Neural crest cell (in vitro differentiated cells): ENCODE results near the gene PYGM. TPM values are rescaled to one million over a fixed set of nuclear protein-coding genes. Genes with fewer than 3 reads are reported as not detected.
A peak's percentile ranks its signal among the peaks of the same experiment; 100 is the strongest.

ENCODE experiments used
- DNase-seq: peaks from one replicate; pipeline ENCODE4 v3.0.0; 2021; ENCODE audit warnings: low read depth, mixed read lengths, low spot score
- H3K27ac Mint-ChIP-seq: one replicate; pipeline ENCODE4 v1.8.0; 2021; ENCODE audit warnings: mild to moderate bottlenecking, mixed read lengths; ENCODE audit not compliant: unreplicated experiment
- H3K27me3 Mint-ChIP-seq: 2 replicates; pipeline ENCODE4 v1.8.0; 2021; ENCODE audit warnings: low read depth, mild to moderate bottlenecking, mixed read lengths
- H3K36me3 Mint-ChIP-seq: 2 replicates; pipeline ENCODE4 v1.8.0; 2021; ENCODE audit warnings: low read depth, mild to moderate bottlenecking, mixed read lengths
- H3K4me1 Mint-ChIP-seq: 2 replicates; pipeline ENCODE4 v1.8.0; 2021; ENCODE audit warnings: mixed read lengths
- H3K4me3 Mint-ChIP-seq: one replicate; pipeline ENCODE4 v1.8.0; 2021; ENCODE audit warnings: mild to moderate bottlenecking, mixed read lengths
- H3K9me3 Mint-ChIP-seq: 2 replicates; pipeline ENCODE4 v1.8.0; 2021; ENCODE audit warnings: mixed read lengths
- CTCF ChIP-seq: fragments of 200-600 bp; sonication (generic); conservative IDR thresholded peaks from 2 replicates; pipeline ENCODE4 v1.5.0; 2021; ENCODE audit warnings: antibody characterized with exemption, mild to moderate bottlenecking
- total RNA-seq: library from RNA; stranded (reverse); gene quantifications from 2 replicates; pipeline ENCODE4 v1.2.1, GENCODE V29; 2021

The PYGM gene
- total RNA-seq, 1 donor from 2014 or later: 1.2 TPM

GRCh38 chr11:64774144-64774543, 14.4 kb upstream of the PYGM start:
- H3K27ac Mint-ChIP-seq: no peak overlapping the region
- peaks cover 63% of the 10 kb centered on the region for H3K4me1 Mint-ChIP-seq
- H3K36me3 Mint-ChIP-seq: peaks cover 57% of the 10 kb centered on the region
- peaks cover 5% of the 10 kb centered on the region for H3K27me3 Mint-ChIP-seq
- no peak for TF ChIP-seq CTCF
- no peak for DNase-seq
- no peaks in the 10 kb centered on the region for H3K9me3 Mint-ChIP-seq
- H3K4me3 Mint-ChIP-seq: peak overlapping the region; percentile 98

- Mint-ChIP-seq H3K9me3 (no peaks in the 10 kb centered on the region), H3K27ac (no peak overlapping the region), H3K27me3 (peaks cover 2% of the 10 kb centered on the region), H3K4me3 (peak overlapping the region; percentile 37), H3K36me3 (peaks cover 71% of the 10 kb centered on the region), H3K4me1 (peaks cover 63% of the 10 kb centered on the region)
- TF ChIP-seq CTCF: no peak
- no peak for DNase-seq
Measured at GRCh38 chr11:64772303-64773018, 12.7 kb upstream of the PYGM start.

- peaks cover 57% of the 10 kb centered on the region for H3K4me1 Mint-ChIP-seq
- H3K9me3 Mint-ChIP-seq: no peaks in the 10 kb centered on the region
- no peak overlapping the region for H3K27ac Mint-ChIP-seq
- DNase-seq: no peak
- H3K27me3 Mint-ChIP-seq: peaks cover 2% of the 10 kb centered on the region
- peak overlapping the region; percentile 56 for H3K4me3 Mint-ChIP-seq
- peaks cover 69% of the 10 kb centered on the region for H3K36me3 Mint-ChIP-seq
- TF ChIP-seq CTCF: no peak
Measured at GRCh38 chr11:64771861-64772260, 12.1 kb upstream of the PYGM start.

GRCh38 chr11:64770120-64770519, 10.3 kb upstream of the PYGM start:
- no peaks in the 10 kb centered on the region for H3K9me3 Mint-ChIP-seq
- H3K4me3 Mint-ChIP-seq: peak overlapping the region; percentile 5
- H3K27ac Mint-ChIP-seq: no peak overlapping the region
- peaks cover 45% of the 10 kb centered on the region for H3K4me1 Mint-ChIP-seq
- no peak for TF ChIP-seq CTCF
- peaks cover 63% of the 10 kb centered on the region for H3K36me3 Mint-ChIP-seq
- no peak for DNase-seq
- peaks cover 2% of the 10 kb centered on the region for H3K27me3 Mint-ChIP-seq

- H3K9me3 Mint-ChIP-seq: no peaks in the 10 kb centered on the region
- H3K4me3 Mint-ChIP-seq: peak overlapping the region; percentile 45
- no peak overlapping the region for H3K27ac Mint-ChIP-seq
- peaks cover 66% of the 10 kb centered on the region for H3K36me3 Mint-ChIP-seq
- peaks cover 2% of the 10 kb centered on the region for H3K27me3 Mint-ChIP-seq
- H3K4me1 Mint-ChIP-seq: peaks cover 49% of the 10 kb centered on the region
- DNase-seq: no peak
- TF ChIP-seq CTCF: no peak
Measured at GRCh38 chr11:64769283-64769682, 9.5 kb upstream of the PYGM start.
